Vagina (tissue), 2 donors: ENCODE data around the gene DPP6. TPM values are rescaled to one million over a fixed set of nuclear protein-coding genes. Genes with fewer than 3 reads are reported as not detected.

ENCODE experiments used
- DNase-seq, 2 donors: peaks; one replicate each; pipeline ENCODE4 v3.0.0-alpha.2; 2017; ENCODE audit errors: extremely low spot score in 2 of 2
- H3K27ac ChIP-seq: fragments of 200-600 bp; sonication (generic); one replicate; pipeline ENCODE4 v1.5.1; 2019
- H3K27me3 ChIP-seq: fragments of 200-600 bp; sonication (generic); one replicate; pipeline ENCODE4 v1.5.1; 2019
- H3K36me3 ChIP-seq, 2 donors: fragments of 200-600 bp; sonication (generic); one replicate each; pipeline ENCODE4 v1.5.1; 2017 to 2019
- H3K4me1 ChIP-seq: fragments of 200-600 bp; sonication (generic); one replicate; pipeline ENCODE4 v1.5.1; 2019
- H3K4me3 ChIP-seq, 2 donors: fragments of 200-600 bp; sonication (generic); 1 replicate in 1 of 2; 2 replicates in 1 of 2; pipeline ENCODE4 v1.5.1; 2016 to 2019
- H3K9me3 ChIP-seq: fragments of 200-600 bp; sonication (generic); one replicate; pipeline ENCODE4 v1.5.1; 2019
- POLR2A ChIP-seq, 2 donors: fragments of 450-650 bp; IDR thresholded peaks; one replicate each; pipeline ENCODE4 v1.6.1; 2017; ENCODE audit warnings: antibody characterized with exemption in 2 of 2, mild to moderate bottlenecking in 2 of 2, moderate library complexity in 2 of 2
- POLR2AphosphoS5 ChIP-seq, 2 donors: sonication (generic); formaldehyde crosslinking; IDR thresholded peaks; one replicate each; pipeline ENCODE4 v1.9.0; 2017; ENCODE audit warnings: antibody characterized with exemption in 2 of 2, mild to moderate bottlenecking in 2 of 2, low read depth in 1 of 2; ENCODE audit not compliant: insufficient read depth in 1 of 2
- intact Hi-C: fragments of 100-400 bp; cut with DNase I; formaldehyde crosslinking; loops from one replicate; pipeline ENCODE4 v1.15.1; 2023
- total RNA-seq: library from RNA; depleted of rRNA; stranded (reverse); fragments of >200 nt; gene quantifications from one replicate; pipeline ENCODE4 v1.2.3, GENCODE V29; 2016
- TF ChIP-seq, protein P1 (sequence below), 3 experiments: fragments of 450-650 bp in 2 of 3; fragments of 200-600 bp in 1 of 3; sonication (generic) in 1 of 3; IDR thresholded peaks; one replicate each; pipeline ENCODE4 v1.5.1; 2017 to 2019; ENCODE audit warnings: antibody characterized with exemption in 3 of 3, mild to moderate bottlenecking in 2 of 3, moderate library complexity in 2 of 3

Gene DPP6
- total RNA-seq, 1 donor from 2014 or later: 7.9 TPM

DNA sequence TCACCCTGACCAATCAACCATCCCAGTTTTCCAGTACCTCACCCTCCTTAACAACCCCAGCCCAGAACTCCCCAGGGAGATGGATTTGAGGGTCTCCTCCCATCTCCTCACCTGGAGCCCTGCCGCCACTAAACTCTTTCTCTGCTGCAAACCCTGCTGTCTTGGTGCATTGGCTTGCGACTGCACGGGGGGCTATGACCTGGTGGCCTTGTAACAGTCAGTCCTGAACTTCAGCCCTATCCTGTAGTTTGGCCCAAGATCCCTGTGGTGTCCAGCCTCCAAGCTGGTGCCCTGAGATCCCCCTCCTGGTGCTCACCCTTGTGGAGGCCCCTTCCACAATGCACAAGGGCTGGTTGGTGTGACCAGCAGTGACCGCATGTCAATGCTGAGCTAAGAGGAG is 858.8 kb downstream of the DPP6 start:
- no peak overlapping the region for H3K27ac ChIP-seq
- no peak overlapping the region for H3K4me3 ChIP-seq
- H3K27me3 ChIP-seq: no peaks in the 10 kb centered on the region
- H3K4me1 ChIP-seq: peaks cover 13% of the 10 kb centered on the region
- no peaks in the 10 kb centered on the region for H3K9me3 ChIP-seq
- no peak for DNase-seq
- intact Hi-C loops: loop anchor here (10.0 kb wide), 1 partner anchor 424 kb away; no protein-coding TSS in a partner anchor
- TF ChIP-seq, protein P1, sequence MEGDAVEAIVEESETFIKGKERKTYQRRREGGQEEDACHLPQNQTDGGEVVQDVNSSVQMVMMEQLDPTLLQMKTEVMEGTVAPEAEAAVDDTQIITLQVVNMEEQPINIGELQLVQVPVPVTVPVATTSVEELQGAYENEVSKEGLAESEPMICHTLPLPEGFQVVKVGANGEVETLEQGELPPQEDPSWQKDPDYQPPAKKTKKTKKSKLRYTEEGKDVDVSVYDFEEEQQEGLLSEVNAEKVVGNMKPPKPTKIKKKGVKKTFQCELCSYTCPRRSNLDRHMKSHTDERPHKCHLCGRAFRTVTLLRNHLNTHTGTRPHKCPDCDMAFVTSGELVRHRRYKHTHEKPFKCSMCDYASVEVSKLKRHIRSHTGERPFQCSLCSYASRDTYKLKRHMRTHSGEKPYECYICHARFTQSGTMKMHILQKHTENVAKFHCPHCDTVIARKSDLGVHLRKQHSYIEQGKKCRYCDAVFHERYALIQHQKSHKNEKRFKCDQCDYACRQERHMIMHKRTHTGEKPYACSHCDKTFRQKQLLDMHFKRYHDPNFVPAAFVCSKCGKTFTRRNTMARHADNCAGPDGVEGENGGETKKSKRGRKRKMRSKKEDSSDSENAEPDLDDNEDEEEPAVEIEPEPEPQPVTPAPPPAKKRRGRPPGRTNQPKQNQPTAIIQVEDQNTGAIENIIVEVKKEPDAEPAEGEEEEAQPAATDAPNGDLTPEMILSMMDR (IDR thresholded peaks at IDR 0.05): no peak
- no peak for TF ChIP-seq POLR2A (IDR thresholded peaks at IDR 0.05)
- TF ChIP-seq POLR2AphosphoS5 (IDR thresholded peaks at IDR 0.05; ENCODE audit: insufficient read depth in 1 of 2, low read depth in 1 of 2): no peak
- no peaks in the 10 kb centered on the region for H3K36me3 ChIP-seq

DNA sequence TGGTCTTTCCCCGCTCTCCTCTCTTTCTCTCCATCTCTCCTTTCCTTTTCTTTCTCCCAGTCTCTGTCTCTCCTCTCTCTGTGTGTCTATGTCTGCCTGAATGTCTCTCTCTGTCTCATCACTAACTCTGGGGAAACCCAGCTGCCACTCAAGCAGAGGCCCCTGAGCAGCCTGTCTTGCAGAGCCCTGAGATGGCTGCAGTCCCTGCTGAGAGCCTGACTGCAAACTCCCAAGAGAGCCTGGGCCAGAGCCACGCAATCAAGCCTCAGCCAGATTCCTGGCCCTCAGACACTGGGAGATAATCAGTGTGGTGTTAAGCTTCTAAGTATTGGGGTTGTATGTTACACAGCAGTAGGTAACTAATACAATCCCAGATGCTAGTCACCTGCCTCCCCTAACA is 859.2 kb downstream of the DPP6 start:
- TF ChIP-seq, protein P1 (IDR thresholded peaks at IDR 0.05): no peak
- no peak for TF ChIP-seq POLR2AphosphoS5 (IDR thresholded peaks at IDR 0.05; ENCODE audit: insufficient read depth in 1 of 2, low read depth in 1 of 2)
- TF ChIP-seq POLR2A (IDR thresholded peaks at IDR 0.05): no peak
- no peak for DNase-seq
- intact Hi-C loops: loop anchor here (10.0 kb wide), 1 partner anchor 423 kb away; no protein-coding TSS in a partner anchor
- Histone ChIP-seq H3K36me3 (no peaks in the 10 kb centered on the region), H3K27me3 (no peaks in the 10 kb centered on the region), H3K9me3 (no peaks in the 10 kb centered on the region), H3K4me1 (peaks cover 13% of the 10 kb centered on the region), H3K4me3 (no peak overlapping the region), H3K27ac (no peak overlapping the region)

DNA sequence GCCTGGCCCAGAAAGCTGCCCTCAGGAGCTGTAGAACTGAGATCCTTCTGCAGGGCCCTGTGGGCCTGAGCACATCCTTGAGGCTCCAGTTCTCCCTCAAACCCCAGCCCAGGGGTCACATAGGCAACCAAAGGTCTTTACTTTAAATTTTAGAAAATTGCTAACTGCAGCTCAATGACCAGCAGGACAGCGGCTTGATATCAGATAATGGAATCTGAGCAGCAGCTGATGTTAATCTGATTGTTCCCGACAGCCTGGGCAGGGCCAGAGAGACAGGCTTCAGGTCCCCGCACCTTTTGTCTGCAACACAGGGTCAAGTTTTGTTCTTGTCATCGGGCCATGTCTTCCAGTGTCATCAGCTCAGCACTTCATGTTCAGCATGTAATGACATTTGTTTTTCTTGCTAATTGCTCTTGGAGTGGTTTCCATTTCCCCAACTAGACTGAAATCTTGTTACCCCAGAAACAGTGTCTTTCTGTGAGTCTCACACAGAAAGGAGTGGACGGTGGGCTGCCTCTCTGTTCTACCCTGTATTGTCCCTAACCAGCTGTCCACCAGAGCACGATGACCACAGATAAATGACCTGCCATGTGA is 859.8 kb downstream of the DPP6 start:
- H3K36me3 ChIP-seq: no peaks in the 10 kb centered on the region
- no peaks in the 10 kb centered on the region for H3K9me3 ChIP-seq
- H3K4me1 ChIP-seq: peaks cover 13% of the 10 kb centered on the region
- H3K27me3 ChIP-seq: no peaks in the 10 kb centered on the region
- intact Hi-C loops: loop anchor here (10.0 kb wide), 1 partner anchor 423 kb away; no protein-coding TSS in a partner anchor
- H3K27ac ChIP-seq: no peak overlapping the region
- TF ChIP-seq POLR2A (IDR thresholded peaks at IDR 0.05): no peak
- TF ChIP-seq, protein P1 (IDR thresholded peaks at IDR 0.05): no peak
- no peak for TF ChIP-seq POLR2AphosphoS5 (IDR thresholded peaks at IDR 0.05; ENCODE audit: insufficient read depth in 1 of 2, low read depth in 1 of 2)
- no peak overlapping the region for H3K4me3 ChIP-seq
- DNase-seq: no peak

DNA sequence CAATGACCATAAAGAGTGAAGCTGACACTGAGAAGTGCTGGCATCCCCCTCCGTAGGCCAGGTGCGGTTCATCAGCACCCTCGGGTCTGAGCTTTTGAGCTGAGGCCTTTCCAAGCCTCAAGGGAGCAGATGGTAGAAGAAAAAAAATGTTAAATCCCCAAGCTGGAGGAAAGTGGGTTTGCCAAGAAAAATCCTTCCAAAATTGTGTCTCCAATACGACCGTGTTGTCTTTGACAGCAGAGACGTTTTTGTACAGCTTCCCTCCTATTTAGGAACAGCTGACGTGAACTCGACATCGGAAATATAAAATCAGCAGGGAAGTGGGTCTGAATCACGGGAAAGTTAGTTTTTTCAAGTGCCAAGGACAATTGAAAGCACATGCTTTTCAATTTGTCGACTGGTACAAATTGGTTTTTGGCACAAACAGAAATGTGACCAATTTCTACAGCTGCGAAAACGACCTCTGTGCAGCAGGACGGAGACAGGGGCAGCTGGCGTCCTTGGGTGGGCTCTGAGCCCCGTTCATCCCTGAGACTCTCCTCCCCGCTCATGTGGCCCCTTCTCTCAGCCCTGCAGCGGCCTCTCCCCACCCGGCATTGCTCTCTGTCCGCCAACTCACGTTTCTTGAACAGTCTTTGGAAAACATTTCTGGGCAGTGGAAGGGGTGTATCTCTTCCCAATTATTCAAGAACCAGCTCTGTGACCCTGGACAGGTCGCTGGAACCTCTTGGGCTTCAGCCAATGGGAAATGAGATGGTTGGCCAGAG is 860.9 kb downstream of the DPP6 start:
- Histone ChIP-seq H3K4me1 (peaks cover 13% of the 10 kb centered on the region), H3K36me3 (no peaks in the 10 kb centered on the region), H3K9me3 (no peaks in the 10 kb centered on the region), H3K27me3 (no peaks in the 10 kb centered on the region), H3K4me3 (no peak overlapping the region), H3K27ac (no peak overlapping the region)
- no peak for DNase-seq
- intact Hi-C loops: loop anchor here (10.0 kb wide), 1 partner anchor 422 kb away; no protein-coding TSS in a partner anchor
- TF ChIP-seq, protein P1 (IDR thresholded peaks at IDR 0.05): no peak
- no peak for TF ChIP-seq POLR2AphosphoS5 (IDR thresholded peaks at IDR 0.05; ENCODE audit: insufficient read depth in 1 of 2, low read depth in 1 of 2)
- TF ChIP-seq POLR2A (IDR thresholded peaks at IDR 0.05): no peak
